ENCODE measurements around the gene SLC34A3. TPM values are rescaled to one million over a fixed set of nuclear protein-coding genes. Genes with fewer than 3 reads are reported as not detected.

Gene SLC34A3
- total RNA-seq, 1 donor from 2014 or later: not detected

DNA sequence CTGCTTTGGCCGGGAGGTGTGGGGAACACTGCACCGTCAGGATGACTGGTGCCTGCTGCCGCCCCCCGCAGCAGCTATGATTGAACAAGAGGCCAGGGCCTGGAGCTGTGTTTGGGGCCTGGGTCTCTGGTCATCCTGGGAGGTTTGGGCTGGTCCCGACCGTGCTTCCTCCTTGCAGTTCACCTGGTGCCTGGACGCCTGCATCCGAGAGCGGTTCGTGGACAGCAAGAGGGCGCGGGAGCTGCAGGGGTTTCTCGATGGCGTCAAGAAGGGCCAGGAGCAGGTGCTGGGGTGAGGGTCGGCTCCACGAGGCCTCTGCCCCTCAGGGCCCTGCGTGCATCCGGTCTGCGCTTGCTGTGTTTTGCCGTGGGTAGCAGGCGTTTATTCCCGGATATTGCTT, 33.4 kb downstream of the SLC34A3 start:
- TF ChIP-seq, protein P1, sequence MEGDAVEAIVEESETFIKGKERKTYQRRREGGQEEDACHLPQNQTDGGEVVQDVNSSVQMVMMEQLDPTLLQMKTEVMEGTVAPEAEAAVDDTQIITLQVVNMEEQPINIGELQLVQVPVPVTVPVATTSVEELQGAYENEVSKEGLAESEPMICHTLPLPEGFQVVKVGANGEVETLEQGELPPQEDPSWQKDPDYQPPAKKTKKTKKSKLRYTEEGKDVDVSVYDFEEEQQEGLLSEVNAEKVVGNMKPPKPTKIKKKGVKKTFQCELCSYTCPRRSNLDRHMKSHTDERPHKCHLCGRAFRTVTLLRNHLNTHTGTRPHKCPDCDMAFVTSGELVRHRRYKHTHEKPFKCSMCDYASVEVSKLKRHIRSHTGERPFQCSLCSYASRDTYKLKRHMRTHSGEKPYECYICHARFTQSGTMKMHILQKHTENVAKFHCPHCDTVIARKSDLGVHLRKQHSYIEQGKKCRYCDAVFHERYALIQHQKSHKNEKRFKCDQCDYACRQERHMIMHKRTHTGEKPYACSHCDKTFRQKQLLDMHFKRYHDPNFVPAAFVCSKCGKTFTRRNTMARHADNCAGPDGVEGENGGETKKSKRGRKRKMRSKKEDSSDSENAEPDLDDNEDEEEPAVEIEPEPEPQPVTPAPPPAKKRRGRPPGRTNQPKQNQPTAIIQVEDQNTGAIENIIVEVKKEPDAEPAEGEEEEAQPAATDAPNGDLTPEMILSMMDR (IDR thresholded peaks at IDR 0.05; ENCODE audit: borderline replicate concordance): no peak
- DNase-seq: no peak
- Histone ChIP-seq H3K9me3 (replicated peaks) (no peaks in the 10 kb centered on the region), H3K36me3 (peaks cover 54% of the 10 kb centered on the region), H3K27me3 (ENCODE audit: low read depth) (no peaks in the 10 kb centered on the region), H3K4me3 (no peak overlapping the region), H3K27ac (replicated peaks) (no peak overlapping the region), H3K4me1 (peaks cover 43% of the 10 kb centered on the region)
- intact Hi-C loops (cut with micrococcal nuclease): no loop called here

DNA sequence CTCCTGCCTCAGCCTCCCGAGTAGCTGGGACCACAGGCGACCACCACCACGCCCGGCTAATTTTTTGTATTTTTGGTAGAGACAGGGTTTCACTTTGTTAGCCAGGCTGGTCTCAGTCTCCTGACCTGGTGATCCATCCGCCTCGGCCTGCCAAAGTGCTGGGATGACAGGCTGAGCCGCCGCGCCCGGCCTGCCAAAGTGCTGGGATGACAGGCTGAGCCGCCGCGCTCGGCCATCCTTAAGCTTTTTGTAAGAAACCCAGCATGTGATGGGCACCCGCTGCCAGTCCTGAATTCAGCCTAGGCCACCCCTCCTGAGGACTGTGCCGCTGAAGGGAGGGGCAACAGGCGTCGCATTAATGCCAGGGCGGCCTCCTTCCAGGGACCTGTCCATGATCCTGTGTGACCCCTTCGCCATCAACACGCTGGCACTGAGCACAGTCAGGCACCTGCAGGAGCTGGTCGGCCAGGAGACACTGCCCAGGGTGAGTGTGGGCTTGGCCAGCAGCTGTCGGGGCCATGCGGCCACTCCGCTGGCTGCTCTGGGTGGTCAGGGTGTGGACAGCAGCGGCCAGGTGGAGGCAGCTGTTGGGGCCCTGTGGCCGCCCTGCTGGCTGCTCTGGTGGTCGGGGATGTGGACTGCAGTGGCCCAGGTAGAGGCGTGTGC, 34.9 kb downstream of the SLC34A3 start:
- Histone ChIP-seq H3K4me3 (no peak overlapping the region), H3K27me3 (ENCODE audit: low read depth) (no peaks in the 10 kb centered on the region), H3K9me3 (replicated peaks) (no peaks in the 10 kb centered on the region), H3K27ac (replicated peaks) (no peak overlapping the region), H3K4me1 (peaks cover 57% of the 10 kb centered on the region), H3K36me3 (peaks cover 57% of the 10 kb centered on the region)
- TF ChIP-seq, protein P1 (IDR thresholded peaks at IDR 0.05; ENCODE audit: borderline replicate concordance): no peak
- DNase-seq: no peak
- intact Hi-C loops (cut with micrococcal nuclease): no loop called here

DNA sequence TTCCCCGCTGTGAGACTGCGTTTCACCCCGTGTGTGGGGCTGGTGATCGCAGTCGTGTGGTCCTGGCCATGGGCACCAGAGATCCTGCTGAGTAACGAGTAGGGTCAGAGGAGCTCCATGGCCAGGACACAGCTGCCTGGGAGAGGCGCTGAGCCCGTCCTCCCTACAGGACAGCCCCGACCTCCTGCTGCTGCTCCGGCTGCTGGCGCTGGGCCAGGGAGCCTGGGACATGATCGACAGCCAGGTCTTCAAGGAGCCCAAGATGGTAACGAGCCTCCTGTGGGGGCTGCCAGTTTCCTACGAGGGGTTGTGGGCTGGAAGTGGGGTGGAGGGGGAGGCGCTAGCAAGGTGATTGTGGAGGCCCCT, 35.4 kb downstream of the SLC34A3 start:
- Histone ChIP-seq H3K4me3 (no peak overlapping the region), H3K27me3 (ENCODE audit: low read depth) (no peaks in the 10 kb centered on the region), H3K9me3 (replicated peaks) (no peaks in the 10 kb centered on the region), H3K4me1 (peaks cover 62% of the 10 kb centered on the region), H3K36me3 (peaks cover 62% of the 10 kb centered on the region), H3K27ac (replicated peaks) (no peak overlapping the region)
- intact Hi-C loops (cut with micrococcal nuclease): no loop called here
- no peak for DNase-seq
- TF ChIP-seq, protein P1 (IDR thresholded peaks at IDR 0.05; ENCODE audit: borderline replicate concordance): no peak

DNA sequence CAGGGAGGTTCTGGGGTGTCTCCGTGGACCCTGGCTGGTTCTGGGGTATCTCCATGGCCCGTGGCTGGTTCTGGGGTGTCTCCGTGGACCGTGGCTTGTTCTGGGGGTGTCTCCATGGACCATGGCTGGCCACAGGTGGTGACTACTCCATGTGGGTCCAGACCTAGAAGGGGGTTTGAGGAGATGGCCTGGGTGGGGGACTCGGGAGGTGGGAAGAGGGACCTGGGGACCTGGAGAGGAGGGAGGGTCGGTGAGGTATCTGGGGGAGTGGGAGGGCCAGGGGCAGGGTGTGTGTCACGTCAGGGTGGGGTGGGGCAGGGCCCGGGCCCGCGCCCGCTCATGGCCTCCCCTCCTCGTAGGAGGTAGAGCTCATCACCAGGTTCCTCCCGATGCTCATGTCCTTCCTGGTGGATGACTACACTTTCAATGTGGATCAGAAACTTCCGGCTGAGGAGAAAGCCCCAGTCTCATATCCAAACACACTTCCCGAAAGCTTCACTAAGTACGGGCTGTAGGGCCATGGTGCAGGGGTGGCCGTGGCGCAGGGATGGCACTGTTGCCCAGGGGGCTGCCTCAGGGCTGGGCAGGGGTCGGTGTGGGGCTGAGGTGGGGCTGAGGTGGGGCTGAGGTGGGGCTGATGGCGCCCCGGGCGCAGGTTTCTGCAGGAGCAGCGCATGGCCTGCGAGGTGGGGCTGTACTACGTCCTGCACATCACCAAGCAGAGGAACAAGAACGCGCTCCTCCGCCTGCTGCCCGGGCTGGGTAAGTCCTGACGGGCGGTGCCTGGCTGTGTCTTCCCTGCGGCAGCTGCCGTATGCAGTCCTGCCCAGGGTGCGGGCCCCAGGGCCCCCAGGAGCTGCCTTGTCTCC, 36.1 kb downstream of the SLC34A3 start:
- Histone ChIP-seq H3K27ac (replicated peaks) (no peak overlapping the region), H3K9me3 (replicated peaks) (no peaks in the 10 kb centered on the region), H3K4me1 (peaks cover 67% of the 10 kb centered on the region), H3K36me3 (peaks cover 62% of the 10 kb centered on the region), H3K4me3 (no peak overlapping the region), H3K27me3 (ENCODE audit: low read depth) (no peaks in the 10 kb centered on the region)
- intact Hi-C loops (cut with micrococcal nuclease): no loop called here
- TF ChIP-seq, protein P1 (IDR thresholded peaks at IDR 0.05; ENCODE audit: borderline replicate concordance): no peak
- no peak for DNase-seq

DNA sequence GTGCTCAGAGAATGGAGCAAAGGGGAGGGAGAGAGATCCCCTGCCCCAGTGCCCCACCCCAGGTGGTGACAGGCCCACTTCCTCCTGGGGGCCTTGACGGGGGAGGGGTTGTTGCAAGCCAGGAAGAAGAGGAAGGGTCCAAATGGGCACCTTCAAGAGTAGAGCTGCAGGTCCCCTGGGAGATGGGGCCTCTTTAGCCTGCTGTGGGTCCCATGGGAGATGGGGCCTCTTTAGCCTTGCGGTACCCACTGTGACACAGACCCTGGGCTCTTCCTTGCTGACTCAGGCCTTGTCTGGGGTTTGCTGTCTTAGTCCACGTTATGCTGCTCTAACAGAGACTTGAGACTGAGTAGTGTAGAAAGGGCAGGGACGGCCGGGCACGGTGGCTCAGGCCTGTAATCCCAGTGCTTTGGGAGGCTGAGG, 37.2 kb downstream of the SLC34A3 start:
- intact Hi-C loops (cut with micrococcal nuclease): no loop called here
- Histone ChIP-seq H3K36me3 (peaks cover 68% of the 10 kb centered on the region), H3K4me1 (peaks cover 66% of the 10 kb centered on the region), H3K27ac (replicated peaks) (peak overlapping the region; percentile 86), H3K4me3 (peak overlapping the region; percentile 56), H3K9me3 (replicated peaks) (no peaks in the 10 kb centered on the region), H3K27me3 (ENCODE audit: low read depth) (no peaks in the 10 kb centered on the region)
- DNase-seq: no peak
- TF ChIP-seq, protein P1 (IDR thresholded peaks at IDR 0.05; ENCODE audit: borderline replicate concordance): no peak
